SK-N-SH (cell line): ENCODE measurements around the gene S100A13. TPM values are rescaled to one million over a fixed set of nuclear protein-coding genes. Genes with fewer than 3 reads are reported as not detected.

Experiments used
- CTCF ChIA-PET: fragments of 300-600, 350-600 bp; formaldehyde crosslinking; extraction: SDS; loops from one replicate; lab custom pipeline; 2021; lab: Yijun Ruan, JAX
- POLR2A ChIA-PET: fragments of 350-600 bp; sonication (Branson Sonifier 250); formaldehyde crosslinking; extraction: SDS; loops from one replicate; lab custom pipeline; 2020; ENCODE audit warnings: antibody characterized with exemption, inconsistent platforms; lab: Yijun Ruan, JAX
- DNase-seq: peaks from one replicate; pipeline ENCODE4 v3.0.0; 2012
- H2AFZ ChIP-seq: fragments of 200-600 bp; sonication (generic); 2 replicates; pipeline ENCODE4 v1.8.1; 2016; ENCODE audit warnings: antibody characterized with exemption, mild to moderate bottlenecking, low read depth
- H3F3A ChIP-seq: fragments of 200-600 bp; sonication (generic); replicated peaks from 2 replicates; pipeline ENCODE3; 2016; ENCODE audit warnings: antibody characterized with exemption, mild to moderate bottlenecking; ENCODE audit not compliant: insufficient read depth
- H3K27ac ChIP-seq, 2 experiments: fragments of 200-500 bp in 1 of 2; fragments of 200-600 bp in 1 of 2; sonication (Bioruptor generic) in 1 of 2; sonication (generic), shearing (Covaris generic) in 1 of 2; 2 replicates each; pipeline versions ENCODE4 v1.5.1 to v1.6.1; 2014 to 2016; ENCODE audit warnings: low read depth in 2 of 2, inconsistent platforms in 1 of 2, low read length in 1 of 2, mild to moderate bottlenecking in 1 of 2, mixed read lengths in 1 of 2
- H3K27me3 ChIP-seq: fragments of 200-600 bp; sonication (generic), shearing (Covaris generic); 2 replicates; pipeline ENCODE4 v1.6.1; 2016; ENCODE audit warnings: mixed run types; ENCODE audit not compliant: insufficient read depth
- H3K36me3 ChIP-seq, 2 experiments: fragments of 200-500 bp in 1 of 2; fragments of 200-600 bp in 1 of 2; sonication (Bioruptor generic) in 1 of 2; sonication (generic) in 1 of 2; replicated peaks in 1 of 2; 2 replicates each; pipeline versions ENCODE3 to v1.5.1; 2014 to 2016; ENCODE audit warnings: low read length in 1 of 2, mild to moderate bottlenecking in 1 of 2; ENCODE audit not compliant: insufficient read depth in 2 of 2, control insufficient read depth in 1 of 2
- H3K4me1 ChIP-seq, 2 experiments: fragments of 200-500 bp in 1 of 2; fragments of 200-600 bp in 1 of 2; sonication (Bioruptor generic) in 1 of 2; sonication (generic), shearing (Covaris generic) in 1 of 2; 2 replicates each; pipeline versions ENCODE4 v1.5.1 to v1.6.1; 2014 to 2016; ENCODE audit warnings: low read depth in 1 of 2, low read length in 1 of 2, mixed run types in 1 of 2; ENCODE audit not compliant: insufficient read depth in 2 of 2, control insufficient read depth in 1 of 2
- H3K4me2 ChIP-seq: fragments of 200-600 bp; sonication (generic), shearing (Covaris generic); 2 replicates; pipeline ENCODE4 v1.6.1; 2017; ENCODE audit warnings: mixed run types
- H3K4me3 ChIP-seq, 2 experiments: fragments of 200-500 bp in 1 of 2; fragments of 200-600 bp in 1 of 2; sonication (Bioruptor generic) in 1 of 2; sonication (generic), shearing (Covaris generic) in 1 of 2; 2 replicates each; pipeline versions ENCODE4 v1.5.1 to v1.8.1; 2014 to 2016; ENCODE audit warnings: low read depth in 2 of 2, inconsistent platforms in 1 of 2, low read length in 1 of 2, mild to moderate bottlenecking in 1 of 2, mixed read lengths in 1 of 2, moderate library complexity in 1 of 2
- H3K79me2 ChIP-seq: fragments of 200-600 bp; sonication (generic); 2 replicates; pipeline ENCODE4 v1.8.1; 2017; ENCODE audit warnings: mild to moderate bottlenecking; ENCODE audit not compliant: insufficient read depth
- H3K9ac ChIP-seq: fragments of 200-600 bp; sonication (generic); 2 replicates; pipeline ENCODE4 v1.6.1; 2017; ENCODE audit warnings: mixed run types
- H3K9me2 ChIP-seq: fragments of 200-600 bp; sonication (generic); 2 replicates; pipeline ENCODE4 v1.6.1; 2017; ENCODE audit warnings: mixed run types
- H3K9me3 ChIP-seq: fragments of 200-600 bp; sonication (generic); 2 replicates; pipeline ENCODE4 v1.6.1; 2017; ENCODE audit warnings: mixed run types, mild to moderate bottlenecking, moderate library complexity
- H4K20me1 ChIP-seq: fragments of 200-600 bp; sonication (generic); 2 replicates; pipeline ENCODE4 v1.6.1; 2017; ENCODE audit warnings: mild to moderate bottlenecking, mixed run types; ENCODE audit not compliant: insufficient read depth
- CHD2 ChIP-seq: fragments of 150-350 bp; IDR thresholded peaks from 2 replicates; pipeline ENCODE4 v1.6.1; 2018; ENCODE audit warnings: low read length; ENCODE audit not compliant: partially characterized antibody
- CTCF ChIP-seq: fragments of 200-600 bp; sonication (generic); IDR thresholded peaks from 2 replicates; pipeline ENCODE4 v1.6.1; 2017; ENCODE audit warnings: antibody characterized with exemption, mild to moderate bottlenecking, moderate library complexity
- ELF1 ChIP-seq: IDR thresholded peaks from 2 replicates; pipeline ENCODE4 v1.4.0; 2012
- EP300 ChIP-seq, 2 experiments: IDR thresholded peaks; 2 replicates each; pipeline versions ENCODE4 v1.4.0 to v1.6.1; 2012; ENCODE audit warnings: borderline replicate concordance in 1 of 2, low read depth in 1 of 2, low read length in 1 of 2
- FOSL2 ChIP-seq: IDR thresholded peaks from 2 replicates; pipeline ENCODE4 v1.4.0; 2012; ENCODE audit warnings: low read depth, mild to moderate bottlenecking, moderate library complexity, borderline replicate concordance
- GATA2 ChIP-seq: sonication (generic); formaldehyde crosslinking; IDR thresholded peaks from 2 replicates; pipeline ENCODE4 v1.5.0; 2020; ENCODE audit warnings: mild to moderate bottlenecking, missing genetic modification reagents
- JUND ChIP-seq: IDR thresholded peaks from 2 replicates; pipeline ENCODE4 v1.4.0; 2012
- NRF1 ChIP-seq: IDR thresholded peaks from 2 replicates; pipeline ENCODE4 v1.6.1; 2012; ENCODE audit warnings: low read depth, mild to moderate bottlenecking, low read length
- POLR2AphosphoS5 ChIP-seq: IDR thresholded peaks from 2 replicates; pipeline ENCODE4 v1.6.1; 2012; ENCODE audit warnings: low read depth, low read length
- SIN3A ChIP-seq: IDR thresholded peaks from 2 replicates; pipeline ENCODE4 v1.6.1; 2012; ENCODE audit warnings: low read depth, mild to moderate bottlenecking, low read length, moderate library complexity, borderline replicate concordance
- SMC3 ChIP-seq: IDR thresholded peaks from 2 replicates; pipeline ENCODE4 v1.6.1; 2012; ENCODE audit warnings: low read depth, low read length, improper control_type of control experiment
- TAF1 ChIP-seq: IDR thresholded peaks from 2 replicates; pipeline ENCODE4 v1.6.1; 2012; ENCODE audit warnings: low read depth, mild to moderate bottlenecking, low read length, moderate library complexity, borderline replicate concordance
- YY1 ChIP-seq: IDR thresholded peaks from 2 replicates; pipeline ENCODE4 v1.4.0; 2012; ENCODE audit warnings: low read depth, mild to moderate bottlenecking
- WGBS: methylation state at CpG from one replicate; pipeline ENCODE4 v1.1.6; 2017; ENCODE audit warnings: low lambda C conversion rate; 5-methylcytosine and 5-hydroxymethylcytosine counted together
- polyA plus RNA-seq, 3 experiments: library from polyadenylated mRNA; depleted of rRNA; stranded (reverse); fragments of >200 nt; gene quantifications; 2 replicates each; pipeline ENCODE4 v1.2.3, GENCODE V29; 2012
- TF ChIP-seq, protein P1 (sequence below): IDR thresholded peaks from 2 replicates; pipeline ENCODE4 v1.6.1; 2012; ENCODE audit warnings: mild to moderate bottlenecking, low read depth, low read length, moderate library complexity
- TF ChIP-seq, protein P2 (sequence below): fragments of 150-350 bp; IDR thresholded peaks from 2 replicates; pipeline ENCODE4 v1.6.1; 2016; ENCODE audit warnings: mild to moderate bottlenecking, low read depth, low read length

Gene S100A13
- polyA plus RNA-seq (2012; rRNA removed): 12.3 and 17.1 TPM in 2 replicates
- polyA plus RNA-seq (2012; cell fraction: cytosol; rRNA removed): 11.4 and 14.2 TPM in 2 replicates
- 41.5 and 44.3 TPM in 2 replicates for polyA plus RNA-seq (2012; cell fraction: nucleus; rRNA removed)

DNA sequence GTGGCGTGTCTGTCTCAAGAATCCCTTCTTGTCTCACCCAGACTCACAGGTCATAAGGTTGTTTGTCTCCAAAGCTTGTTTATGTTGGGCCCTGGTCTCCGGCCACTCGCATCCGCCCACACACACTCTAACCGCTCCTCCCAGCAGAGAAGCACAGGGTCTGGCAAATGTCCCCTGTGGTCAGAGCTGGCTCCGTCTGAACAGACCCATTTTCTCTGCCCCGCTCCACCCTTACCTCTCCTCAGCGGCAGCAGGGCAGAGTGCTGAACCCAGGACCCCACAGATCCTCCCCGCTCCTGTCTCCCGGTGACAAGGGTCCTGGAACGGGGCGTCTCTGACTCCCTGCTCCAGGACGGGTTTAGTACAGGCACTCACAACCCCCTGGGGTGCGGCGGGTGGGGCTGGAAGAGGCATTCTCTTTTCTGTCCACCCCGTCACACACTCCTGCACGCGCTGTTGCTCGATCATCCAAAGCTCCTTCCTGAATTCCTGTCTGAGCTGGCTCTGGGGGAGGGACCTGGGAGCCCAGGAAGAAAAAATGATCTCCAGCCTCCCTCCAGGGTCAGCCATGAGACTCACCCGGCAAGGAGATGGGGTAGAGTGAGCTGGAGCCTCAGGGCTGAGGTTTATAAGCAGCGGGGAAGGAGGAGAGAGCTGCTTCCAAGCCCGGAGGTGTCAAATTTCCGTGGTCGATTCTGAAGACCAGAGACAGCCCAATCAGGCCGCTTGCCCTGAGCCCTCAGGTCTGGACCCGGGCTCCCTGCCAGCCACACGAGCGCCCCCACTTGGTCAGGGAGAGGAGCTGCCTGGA, at the start of gene S100A13:
Gene S100A13, minus strand, starts transcription at position 602 of the 811 bp plus-strand sequence. CDS start 1,033 bp downstream, outside the sequence.
- H3K36me3 ChIP-seq: no peaks in the 10 kb centered on the region
- no peak for TF ChIP-seq SIN3A
- peak; percentile 40; the same call in 1 of the 2 replicates for TF ChIP-seq CTCF
- TF ChIP-seq, all 33 proteins: peak for 1
- no peak within 1 kb of the TSS for H2AFZ ChIP-seq
- H3K4me3 ChIP-seq: peak within 1 kb of the TSS in 1 of 2 experiments; percentile 43; a peak in 1 of 4 replicates
- H3K27ac ChIP-seq: no peak within 1 kb of the TSS
- no peak within 1 kb of the TSS for H3K4me2 ChIP-seq
- whole genome bisulfite sequencing: 68% methylated on average over 26 of the region's 28 CpGs
- CTCF ChIA-PET: interaction anchor here (1.2 to 8.3 kb wide), 3 partner anchors 11 to 116 kb away, joined by 6 to 62 read pairs (median 13); partner anchors contain the start of genes S100A14 and S100A16
- DNase-seq: no peak
- peaks cover 8% of the 10 kb centered on the region for H3F3A ChIP-seq
- POLR2A ChIA-PET: interaction anchor here (0.8 kb wide), 1 partner anchor 130 kb away, joined by 3 read pairs; no protein-coding TSS in a partner anchor
- H3K9me2 ChIP-seq: no peaks in the 10 kb centered on the region
- no peaks in the 10 kb centered on the region for H3K79me2 ChIP-seq
- no peaks in the 10 kb centered on the region for H3K27me3 ChIP-seq
- H3K4me1 ChIP-seq: peaks cover 10 to 11% of the 10 kb centered on the region in 2 experiments; a peak in 2 of 4 replicates
- no peaks in the 10 kb centered on the region for H4K20me1 ChIP-seq
- H3K9me3 ChIP-seq: no peaks in the 10 kb centered on the region
- no peak within 1 kb of the TSS for H3K9ac ChIP-seq

GRCh38 chr1:153673511-153673910, 46.2 kb upstream of the S100A13 start:
- DNase-seq: no peak
- Histone ChIP-seq H3K4me2 (no peak overlapping the region), H3K27me3 (peaks cover 8% of the 10 kb centered on the region), H3K79me2 (peaks cover 23% of the 10 kb centered on the region), H3F3A (peaks cover 26% of the 10 kb centered on the region), H3K27ac (no peak overlapping the region), H3K4me3 (no peak overlapping the region), H3K36me3 (peaks cover 1 to 12% of the 10 kb centered on the region in 2 experiments), H4K20me1 (no peaks in the 10 kb centered on the region), H3K9me2 (no peaks in the 10 kb centered on the region), H2AFZ (no peak overlapping the region), H3K4me1 (peaks cover 7 to 12% of the 10 kb centered on the region in 2 experiments; a peak in 2 of 4 replicates), H3K9ac (no peak overlapping the region), H3K9me3 (no peaks in the 10 kb centered on the region)
- ChIA-PET POLR2A (no interaction called here), CTCF (interaction anchor here (1.6 kb wide), 1 partner anchor 75 kb away, joined by 4 read pairs; no protein-coding TSS in a partner anchor)
- WGBS: 98% methylated on average over 2 of the region's 2 CpGs
- TF ChIP-seq, protein P1, sequence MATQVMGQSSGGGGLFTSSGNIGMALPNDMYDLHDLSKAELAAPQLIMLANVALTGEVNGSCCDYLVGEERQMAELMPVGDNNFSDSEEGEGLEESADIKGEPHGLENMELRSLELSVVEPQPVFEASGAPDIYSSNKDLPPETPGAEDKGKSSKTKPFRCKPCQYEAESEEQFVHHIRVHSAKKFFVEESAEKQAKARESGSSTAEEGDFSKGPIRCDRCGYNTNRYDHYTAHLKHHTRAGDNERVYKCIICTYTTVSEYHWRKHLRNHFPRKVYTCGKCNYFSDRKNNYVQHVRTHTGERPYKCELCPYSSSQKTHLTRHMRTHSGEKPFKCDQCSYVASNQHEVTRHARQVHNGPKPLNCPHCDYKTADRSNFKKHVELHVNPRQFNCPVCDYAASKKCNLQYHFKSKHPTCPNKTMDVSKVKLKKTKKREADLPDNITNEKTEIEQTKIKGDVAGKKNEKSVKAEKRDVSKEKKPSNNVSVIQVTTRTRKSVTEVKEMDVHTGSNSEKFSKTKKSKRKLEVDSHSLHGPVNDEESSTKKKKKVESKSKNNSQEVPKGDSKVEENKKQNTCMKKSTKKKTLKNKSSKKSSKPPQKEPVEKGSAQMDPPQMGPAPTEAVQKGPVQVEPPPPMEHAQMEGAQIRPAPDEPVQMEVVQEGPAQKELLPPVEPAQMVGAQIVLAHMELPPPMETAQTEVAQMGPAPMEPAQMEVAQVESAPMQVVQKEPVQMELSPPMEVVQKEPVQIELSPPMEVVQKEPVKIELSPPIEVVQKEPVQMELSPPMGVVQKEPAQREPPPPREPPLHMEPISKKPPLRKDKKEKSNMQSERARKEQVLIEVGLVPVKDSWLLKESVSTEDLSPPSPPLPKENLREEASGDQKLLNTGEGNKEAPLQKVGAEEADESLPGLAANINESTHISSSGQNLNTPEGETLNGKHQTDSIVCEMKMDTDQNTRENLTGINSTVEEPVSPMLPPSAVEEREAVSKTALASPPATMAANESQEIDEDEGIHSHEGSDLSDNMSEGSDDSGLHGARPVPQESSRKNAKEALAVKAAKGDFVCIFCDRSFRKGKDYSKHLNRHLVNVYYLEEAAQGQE: no peak
- TF ChIP-seq NRF1: no peak
- TF ChIP-seq, protein P2, sequence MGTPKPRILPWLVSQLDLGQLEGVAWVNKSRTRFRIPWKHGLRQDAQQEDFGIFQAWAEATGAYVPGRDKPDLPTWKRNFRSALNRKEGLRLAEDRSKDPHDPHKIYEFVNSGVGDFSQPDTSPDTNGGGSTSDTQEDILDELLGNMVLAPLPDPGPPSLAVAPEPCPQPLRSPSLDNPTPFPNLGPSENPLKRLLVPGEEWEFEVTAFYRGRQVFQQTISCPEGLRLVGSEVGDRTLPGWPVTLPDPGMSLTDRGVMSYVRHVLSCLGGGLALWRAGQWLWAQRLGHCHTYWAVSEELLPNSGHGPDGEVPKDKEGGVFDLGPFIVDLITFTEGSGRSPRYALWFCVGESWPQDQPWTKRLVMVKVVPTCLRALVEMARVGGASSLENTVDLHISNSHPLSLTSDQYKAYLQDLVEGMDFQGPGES: no peak
- no peak for TF ChIP-seq YY1
- no peak for TF ChIP-seq SIN3A
- no peak for TF ChIP-seq CHD2
- TF ChIP-seq FOSL2: no peak
- TF ChIP-seq GATA2 (CRISPR knock-in tag): no peak
- no peak for TF ChIP-seq JUND
- TF ChIP-seq POLR2AphosphoS5: no peak
- no peak for TF ChIP-seq TAF1
- no peak for TF ChIP-seq ELF1
- TF ChIP-seq SMC3: no peak
- TF ChIP-seq EP300 (IDR thresholded peaks at IDR 0.05; ENCODE audit: borderline replicate concordance in 1 of 2, low read depth in 1 of 2, low read length in 1 of 2): no peak
- TF ChIP-seq CTCF: no peak
